Hepatic stellate cell (primary cell): ENCODE measurements around the gene USH1C.

Source experiments
- DNase-seq: peaks from one replicate; pipeline ENCODE4 v3.0.0; 2011; ENCODE audit warnings: low spot score

USH1C gene

DNA sequence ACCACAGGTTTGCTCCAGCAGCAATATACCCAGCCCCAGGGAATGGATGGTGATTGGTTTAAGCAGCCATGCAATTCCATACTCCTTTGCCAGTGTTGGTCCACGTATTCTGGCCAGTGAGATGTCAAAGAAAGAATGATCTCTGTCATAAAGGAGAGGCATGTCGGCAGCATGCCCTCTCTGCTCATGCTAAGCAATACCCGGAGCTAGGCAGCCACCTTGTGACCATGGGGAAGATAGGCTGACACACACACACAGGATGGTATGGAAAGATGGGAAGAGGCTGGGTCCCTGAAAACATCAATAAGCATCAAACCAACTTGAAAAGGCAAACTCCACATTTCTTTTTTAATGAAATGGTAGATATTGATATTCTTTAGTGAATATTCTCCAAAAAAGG lies 72.7 kb downstream of the USH1C start:
- DNase-seq, result no peak

DNA sequence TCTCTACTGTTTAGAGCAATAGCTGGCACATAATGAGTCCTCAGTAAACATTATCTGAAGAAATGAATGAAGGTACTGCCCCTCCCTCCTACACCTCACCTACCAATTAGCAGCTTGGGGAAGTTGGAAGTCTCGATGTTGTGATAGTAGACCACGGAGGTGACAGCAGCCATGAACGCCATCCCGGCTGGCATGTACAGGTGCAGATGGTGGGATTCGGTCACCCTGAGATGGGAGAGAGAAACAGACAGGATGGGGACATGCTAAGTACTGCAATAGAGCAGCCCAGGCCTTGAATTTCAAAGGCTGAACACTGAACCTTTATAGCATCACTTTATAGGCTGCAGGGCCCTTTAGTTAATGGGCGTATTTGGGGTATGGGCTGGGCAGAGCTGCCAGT lies 74.2 kb downstream of the USH1C start:
- no peak for DNase-seq

- no peak for DNase-seq
Measured at GRCh38 chr11:17468122-17468521, 76.1 kb downstream of the USH1C start.

DNA sequence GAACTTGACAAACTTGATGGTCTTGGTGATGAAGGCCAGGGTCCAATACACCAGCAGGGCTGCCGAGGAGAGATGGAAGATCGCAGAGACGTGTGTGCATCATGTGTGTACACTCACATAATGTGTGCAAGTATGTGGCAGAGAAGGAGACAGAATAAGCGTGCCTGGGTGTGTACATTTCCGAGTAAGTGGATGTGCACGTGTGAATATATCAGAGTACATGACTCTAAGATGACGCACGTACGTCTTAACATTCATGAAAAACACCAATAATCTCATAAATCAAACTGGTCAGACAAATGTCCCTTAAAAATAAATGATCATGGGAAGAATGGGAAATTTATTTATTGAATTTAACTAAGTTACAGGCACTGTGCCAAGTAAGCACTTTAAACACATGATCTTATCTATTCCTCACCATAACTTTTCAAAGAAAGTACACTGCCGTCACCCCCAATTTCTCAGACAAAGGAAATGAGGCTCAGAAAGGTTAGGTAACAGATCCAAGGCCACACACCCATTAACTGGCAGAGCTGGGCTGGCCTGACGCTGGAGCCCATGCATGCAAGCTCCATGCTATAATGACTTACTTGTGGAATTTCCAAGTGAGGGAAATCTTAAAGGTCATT lies 80.6 kb downstream of the USH1C start:
- no peak for DNase-seq

GRCh38 chr11:17462940-17463339 lies 81.3 kb downstream of the USH1C start:
- DNase-seq, result no peak

GRCh38 chr11:17460406-17460805 lies 83.8 kb downstream of the USH1C start:
- DNase-seq, result no peak

DNA sequence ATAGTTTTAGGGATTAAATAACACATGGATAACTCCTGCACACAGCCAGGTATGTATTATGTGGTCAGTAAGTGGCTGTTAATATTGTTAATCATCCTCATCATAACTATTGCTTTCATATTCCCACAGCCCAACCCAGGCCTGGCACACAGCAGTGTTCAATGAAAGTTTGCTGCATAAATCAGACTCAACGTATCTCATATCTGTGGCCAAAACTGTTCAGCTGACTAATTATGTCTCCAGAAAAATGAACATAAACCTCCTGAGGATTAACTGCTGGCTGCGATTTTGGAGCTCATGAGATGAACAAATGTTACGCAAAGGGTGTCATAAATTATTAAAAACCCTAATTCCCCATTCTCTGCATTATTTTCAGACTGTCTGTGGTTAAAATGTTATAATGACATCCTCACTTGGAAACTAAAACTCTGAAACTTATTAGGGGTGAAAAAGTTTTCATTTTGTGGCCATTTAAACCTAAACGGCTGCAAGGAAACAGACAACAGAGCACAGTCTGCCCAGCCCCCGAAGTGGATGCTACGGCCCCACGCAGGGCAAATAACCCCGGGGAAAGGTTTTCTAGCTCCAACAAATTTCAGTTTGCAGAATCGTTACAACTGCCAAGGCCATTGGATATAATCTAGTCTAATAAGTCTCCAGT lies 84.8 kb downstream of the USH1C start:
- DNase-seq, result no peak

GRCh38 chr11:17458268-17458667 lies 85.9 kb downstream of the USH1C start:
- no peak for DNase-seq

DNA sequence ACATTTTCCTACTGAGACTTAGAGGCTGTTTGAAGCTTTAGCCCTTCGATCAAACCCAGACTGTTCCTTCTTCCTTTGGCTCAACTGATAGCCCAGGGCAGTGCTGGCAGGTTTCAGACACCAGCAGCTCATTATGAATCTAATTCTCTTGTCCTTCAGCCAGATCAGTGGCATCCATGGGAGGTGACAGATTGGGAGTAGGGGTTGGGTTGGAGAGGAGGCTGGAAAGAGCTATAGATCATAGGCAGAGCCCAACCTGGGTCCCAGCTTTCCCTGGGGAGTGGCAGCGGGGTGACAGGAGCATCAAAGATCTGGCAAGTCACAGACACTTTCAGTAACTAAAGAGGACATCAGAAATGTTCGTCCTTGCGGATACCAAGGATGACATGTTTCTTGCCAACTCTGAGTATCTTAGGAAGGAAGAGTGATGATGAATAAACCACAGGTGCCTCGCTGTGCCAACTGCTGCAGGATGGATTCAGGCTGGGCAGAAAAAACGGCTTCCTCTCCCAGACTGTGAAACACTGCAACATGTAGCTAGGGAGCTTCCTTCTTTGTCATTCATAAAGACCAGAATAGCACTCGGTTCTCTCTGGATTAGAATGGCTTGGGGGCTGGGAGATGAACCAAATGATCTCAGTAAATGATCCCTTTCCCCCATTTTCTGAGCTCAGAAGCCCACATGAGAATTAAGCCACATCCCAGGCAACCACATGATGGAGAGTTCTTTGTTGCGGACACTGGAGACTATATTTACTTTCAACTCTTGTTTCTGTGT lies 86.6 kb downstream of the USH1C start:
- no peak for DNase-seq

DNA sequence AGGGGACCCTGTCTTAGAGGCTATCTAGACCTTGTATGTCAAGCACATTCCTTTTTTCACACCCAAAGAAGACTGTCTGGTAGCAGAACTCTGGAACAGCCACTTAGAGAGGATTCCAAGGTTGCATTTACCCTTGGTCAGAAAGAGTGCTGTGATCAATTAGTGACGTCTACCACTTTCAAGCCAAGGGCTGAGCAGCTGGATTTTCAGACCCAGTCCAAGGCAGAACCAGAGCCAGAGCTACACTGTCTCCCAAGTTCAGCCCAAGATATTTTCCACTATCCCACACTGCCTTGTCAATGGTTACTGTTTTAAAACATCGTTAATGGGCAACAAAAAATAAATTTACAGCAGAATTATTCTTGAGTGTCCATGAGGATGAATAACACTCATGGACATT lies 91.5 kb downstream of the USH1C start:
- DNase-seq, result no peak

DNA sequence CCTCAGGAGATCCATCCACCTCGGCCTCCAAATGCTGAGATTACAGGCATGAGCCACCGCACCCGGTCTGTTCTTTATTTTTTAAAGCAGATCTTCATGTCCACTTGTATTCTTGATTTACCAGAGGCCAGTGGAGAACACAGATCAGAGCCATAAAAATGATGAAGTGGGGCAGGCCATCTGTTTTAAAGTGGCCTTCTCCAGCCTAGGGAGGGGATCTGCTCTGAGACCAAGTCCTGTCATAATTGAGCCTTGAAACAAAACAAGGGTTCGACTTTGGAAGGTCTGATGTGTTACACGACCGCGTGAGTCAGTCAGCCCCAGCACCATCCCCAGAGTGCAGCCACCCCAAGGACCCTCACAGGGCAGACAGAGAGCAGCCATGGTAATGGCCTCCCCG lies 95.1 kb downstream of the USH1C start:
- DNase-seq, result no peak

GRCh38 chr11:17446482-17446881 lies 97.7 kb downstream of the USH1C start:
- no peak for DNase-seq

DNA sequence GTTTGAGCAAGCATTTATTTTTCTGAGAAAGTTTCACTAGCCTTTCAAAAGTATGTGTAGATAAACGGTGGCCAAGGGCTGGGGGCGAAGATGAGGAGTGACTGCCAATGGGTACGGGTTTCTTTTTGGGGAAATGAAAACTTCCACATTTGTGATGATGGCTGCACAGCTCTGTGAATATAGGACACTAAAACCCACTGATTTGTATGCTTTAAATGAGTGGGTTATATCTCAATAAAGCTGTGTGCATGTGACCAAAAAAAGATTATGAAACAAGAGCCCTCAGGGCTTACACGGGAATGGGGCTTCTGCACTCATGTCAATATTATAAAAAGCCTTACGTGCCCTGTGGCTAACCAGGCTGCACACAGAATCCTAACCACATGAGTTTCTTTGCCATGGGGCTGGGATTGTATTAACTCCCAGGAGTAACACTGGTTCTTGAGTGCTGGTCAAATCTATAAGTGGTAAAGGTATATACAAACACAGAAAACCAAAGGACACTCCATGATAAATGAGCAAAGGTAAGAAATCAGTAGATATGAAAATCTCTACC lies 98.9 kb downstream of the USH1C start:
- no peak for DNase-seq

DNA sequence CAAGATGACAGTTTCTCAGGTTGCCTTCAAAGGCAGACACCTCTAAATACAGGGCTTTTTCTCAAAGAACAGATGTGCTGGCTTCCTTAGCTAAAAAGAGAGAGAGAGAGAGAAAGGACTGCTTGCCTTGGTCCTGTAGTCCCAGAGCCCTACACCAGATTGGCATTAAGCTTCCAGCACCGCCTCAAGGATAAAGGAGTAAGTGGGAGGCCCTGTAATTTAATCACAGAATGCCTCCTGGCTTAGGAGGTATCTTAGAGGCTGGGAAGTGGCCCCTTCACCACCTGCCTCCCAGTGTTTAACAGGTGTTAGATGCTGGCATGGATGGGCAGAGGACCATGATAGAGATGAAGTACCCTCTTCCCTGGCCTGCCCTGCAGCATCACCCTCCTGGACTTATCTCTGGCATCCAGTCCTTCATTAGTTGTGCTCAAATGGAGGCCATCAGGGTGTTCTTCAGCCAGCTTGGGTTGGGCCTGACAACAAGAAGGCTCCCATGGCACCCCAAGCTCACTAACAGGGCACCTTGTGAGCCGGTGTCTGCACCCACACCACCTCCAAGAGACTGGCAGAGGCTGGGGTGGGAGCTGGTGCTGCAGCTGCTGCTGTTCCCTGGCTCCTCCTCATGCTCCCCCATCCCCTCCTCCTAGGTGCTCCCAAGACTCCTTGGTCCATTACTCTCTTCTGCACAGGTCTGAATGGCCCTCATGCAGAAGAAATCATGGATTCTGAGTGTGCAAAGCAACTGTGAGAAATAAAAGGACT lies 100.1 kb downstream of the USH1C start:
- no peak for DNase-seq
